ENCODE measurements around the gene HS1BP3.

HS1BP3 gene

GRCh38 chr2:20573620-20574422, 77.1 kb downstream of the HS1BP3 start:
- no peak for DNase-seq (ENCODE audit: low read depth, low spot score)

- no peak for DNase-seq (ENCODE audit: low read depth, low spot score)
Observed at GRCh38 chr2:20572221-20572620, 78.7 kb downstream of the HS1BP3 start.

- DNase-seq (ENCODE audit: low read depth, low spot score): no peak
Observed at GRCh38 chr2:20571644-20572215, 79.2 kb downstream of the HS1BP3 start.

- DNase-seq (ENCODE audit: low read depth, low spot score): no peak
Observed at GRCh38 chr2:20571231-20571630, 79.7 kb downstream of the HS1BP3 start.

- no peak for DNase-seq (ENCODE audit: low read depth, low spot score)
Observed at GRCh38 chr2:20570249-20570648, 80.6 kb downstream of the HS1BP3 start.

- DNase-seq (ENCODE audit: low read depth, low spot score): no peak
Observed at GRCh38 chr2:20569464-20570223, 81.3 kb downstream of the HS1BP3 start.

GRCh38 chr2:20568501-20569463, 82.1 kb downstream of the HS1BP3 start:
- DNase-seq (ENCODE audit: low read depth, low spot score): no peak

GRCh38 chr2:20567926-20568179, 83.0 kb downstream of the HS1BP3 start:
- DNase-seq (ENCODE audit: low read depth, low spot score): no peak
